GM12878 (cell line): ENCODE measurements around the gene PRKG1. TPM values are rescaled to one million over a fixed set of nuclear protein-coding genes. Genes with fewer than 3 reads are reported as not detected.

Experiments used
- ATAC-seq: fragments of 200-7000 bp; cut with Tn5 transposase; 3 replicates; pipeline ENCODE4 v1.9.1; 2020; ENCODE audit warnings: mild to moderate bottlenecking, moderate library complexity
- BruUV-seq: library from RNA; stranded (reverse); fragments of 400-500 nt; replicated peaks from 2 replicates; lab custom pipeline; 2021; lab: Mats Ljungman, UMichigan
- CTCF ChIA-PET: fragments of 300-600 bp; sonication (Branson Sonifier 250); formaldehyde crosslinking; extraction: SDS; loops from one replicate; lab custom pipeline; 2021; ENCODE audit warnings: inconsistent platforms; lab: Yijun Ruan, JAX
- POLR2A ChIA-PET: fragments of 350-600 bp; formaldehyde crosslinking; extraction: SDS; loops from one replicate; lab custom pipeline; 2021; ENCODE audit warnings: inconsistent platforms; lab: Charles Lee
- RAD21 ChIA-PET: fragments of 300-600 bp; sonication (Branson Sonifier 250); formaldehyde crosslinking; loops from one replicate; lab custom pipeline; 2023; ENCODE audit warnings: antibody characterized with exemption; ENCODE audit not compliant: unreplicated experiment; lab: Charles Lee
- SMC1A ChIA-PET: fragments of 300-600 bp; sonication (Branson Sonifier 250); formaldehyde crosslinking; loops from one replicate; lab custom pipeline; 2023; ENCODE audit not compliant: unreplicated experiment, uncharacterized antibody; lab: Charles Lee
- DNase-seq: peaks from one replicate; pipeline ENCODE4 v3.0.0-alpha.2; 2011; ENCODE audit warnings: low read depth, low spot score
- FAIRE-seq: peaks from 3 replicates; lab custom pipeline; 2011; peaks lifted over from hg19 to GRCh38; lab: Jason Lieb, UNC
- H2AFZ ChIP-seq: 2 replicates; pipeline ENCODE4 v1.6.0; 2011; ENCODE audit warnings: low read depth, low read length, control low read depth; ENCODE audit not compliant: control insufficient read depth
- H3K27ac ChIP-seq: 2 replicates; pipeline ENCODE4 v1.5.1; 2011; ENCODE audit warnings: control low read depth; ENCODE audit not compliant: control insufficient read depth, insufficient read depth
- H3K27me3 ChIP-seq, 2 experiments: replicated peaks in 1 of 2; 2 replicates each; pipeline versions ENCODE4 v1.6.0 to v1.6.1; 2011; ENCODE audit warnings: low read length in 1 of 2; ENCODE audit not compliant: control insufficient read depth in 2 of 2, insufficient read depth in 2 of 2
- H3K36me3 ChIP-seq, 2 experiments: 2 replicates each; pipeline ENCODE4 v1.5.1; 2011; ENCODE audit warnings: low read length in 1 of 2; ENCODE audit not compliant: control insufficient read depth in 2 of 2, insufficient read depth in 2 of 2
- H3K4me1 ChIP-seq: 2 replicates; pipeline ENCODE4 v1.6.1; 2011; ENCODE audit warnings: mild to moderate bottlenecking, low read length, moderate library complexity, mixed read lengths; ENCODE audit not compliant: control insufficient read depth, insufficient read depth
- H3K4me2 ChIP-seq: 2 replicates; pipeline ENCODE4 v1.6.0; 2011; ENCODE audit warnings: control low read depth; ENCODE audit not compliant: control insufficient read depth, insufficient read depth
- H3K4me3 ChIP-seq: fragments of 200-600 bp; sonication (generic); 2 replicates; pipeline ENCODE4 v1.5.1; 2016
- H3K79me2 ChIP-seq: 2 replicates; pipeline ENCODE4 v1.6.0; 2011; ENCODE audit warnings: low read length; ENCODE audit not compliant: control insufficient read depth, insufficient read depth
- H3K9ac ChIP-seq: 2 replicates; pipeline ENCODE4 v1.8.0; 2011; ENCODE audit warnings: low read length, control low read depth, mixed read lengths; ENCODE audit not compliant: control insufficient read depth, insufficient read depth
- H3K9me3 ChIP-seq: replicated peaks from 3 replicates; pipeline ENCODE4 v1.5.1; 2011; ENCODE audit warnings: mild to moderate bottlenecking, low read length; ENCODE audit not compliant: control insufficient read depth, insufficient read depth
- H4K20me1 ChIP-seq: 2 replicates; pipeline ENCODE4 v1.6.0; 2011; ENCODE audit not compliant: control insufficient read depth, insufficient read depth
- CHD4 ChIP-seq: fragments of 200-600 bp; sonication (generic); IDR thresholded peaks from 2 replicates; pipeline ENCODE4 v1.6.1; 2016; ENCODE audit warnings: mild to moderate bottlenecking
- EED ChIP-seq: sonication (generic); IDR thresholded peaks from 2 replicates; pipeline ENCODE4 v1.6.1; 2016; ENCODE audit warnings: antibody characterized with exemption, low read depth
- EGR1 ChIP-seq, 2 experiments: IDR thresholded peaks; 1 replicate in 1 of 2; 2 replicates in 1 of 2; pipeline ENCODE4 v1.6.1; 2011 to 2012; ENCODE audit warnings: low read depth in 2 of 2, low read length in 2 of 2, borderline replicate concordance in 1 of 2, mild to moderate bottlenecking in 1 of 2, moderate library complexity in 1 of 2
- FOS ChIP-seq: IDR thresholded peaks from 3 replicates; pipeline ENCODE4 v1.6.1; 2011; ENCODE audit warnings: borderline replicate concordance; ENCODE audit not compliant: insufficient read length; ENCODE audit errors: extremely low read depth
- FOXK2 ChIP-seq: fragments of 450-650 bp; IDR thresholded peaks from 2 replicates; pipeline ENCODE4 v1.6.1; 2017; ENCODE audit warnings: mild to moderate bottlenecking, moderate library complexity
- HDAC6 ChIP-seq: fragments of 200-600 bp; sonication (generic); IDR thresholded peaks from one replicate; pipeline ENCODE4 v1.8.0; 2017; ENCODE audit warnings: antibody characterized with exemption; ENCODE audit not compliant: unreplicated experiment
- HDGF ChIP-seq: fragments of 450-650 bp; IDR thresholded peaks from 2 replicates; pipeline ENCODE4 v1.6.1; 2016; ENCODE audit warnings: antibody characterized with exemption
- IKZF2 ChIP-seq, 2 experiments: fragments of 450-650 bp; IDR thresholded peaks; 2 replicates each; pipeline ENCODE4 v1.6.1; 2017; ENCODE audit warnings: mild to moderate bottlenecking in 2 of 2, moderate library complexity in 2 of 2
- IRF5 ChIP-seq: fragments of 450-650 bp; IDR thresholded peaks from 2 replicates; pipeline ENCODE4 v1.6.1; 2017; ENCODE audit warnings: borderline replicate concordance
- KAT2A ChIP-seq: conservative IDR thresholded peaks from 2 replicates; pipeline ENCODE4 v1.6.1; 2011; ENCODE audit warnings: low read depth, low read length; ENCODE audit not compliant: control insufficient read depth
- MTA2 ChIP-seq: fragments of 450-650 bp; IDR thresholded peaks from 2 replicates; pipeline ENCODE4 v1.6.1; 2016; ENCODE audit warnings: low read depth, mild to moderate bottlenecking, moderate library complexity
- NFYA ChIP-seq: IDR thresholded peaks from 2 replicates; pipeline ENCODE4 v1.6.1; 2011; ENCODE audit warnings: low read depth, mild to moderate bottlenecking, low read length, improper control_type of control experiment, borderline replicate concordance
- SP1 ChIP-seq: IDR thresholded peaks from one replicate; pipeline ENCODE4 v1.6.1; 2011; ENCODE audit warnings: low read depth, low read length
- STAT1 ChIP-seq: fragments of 450-650 bp; conservative IDR thresholded peaks from 2 replicates; pipeline ENCODE4 v1.6.1; 2014; ENCODE audit warnings: antibody characterized with exemption, mild to moderate bottlenecking
- SUPT20H ChIP-seq: IDR thresholded peaks from 2 replicates; pipeline ENCODE4 v1.6.1; 2011; ENCODE audit warnings: low read depth, mild to moderate bottlenecking, low read length, moderate library complexity, borderline replicate concordance; ENCODE audit not compliant: control insufficient read depth
- SUZ12 ChIP-seq: fragments of 200-600 bp; sonication (generic); IDR thresholded peaks from one replicate; pipeline ENCODE4 v1.6.1; 2018; ENCODE audit warnings: antibody characterized with exemption, mild to moderate bottlenecking; ENCODE audit not compliant: unreplicated experiment
- ZSCAN29 ChIP-seq: fragments of 450-650 bp; IDR thresholded peaks from 2 replicates; pipeline ENCODE4 v1.6.1; 2017; ENCODE audit warnings: mild to moderate bottlenecking, moderate library complexity
- ZZZ3 ChIP-seq: IDR thresholded peaks from 2 replicates; pipeline ENCODE4 v1.6.1; 2011; ENCODE audit warnings: low read depth; ENCODE audit not compliant: control insufficient read depth, insufficient read length
- WGBS: methylation state at CpG from one replicate; pipeline ENCODE4 v1.1.6; 2016; ENCODE audit warnings: low lambda C conversion rate; ENCODE audit not compliant: insufficient replicate concordance, insufficient coverage; ENCODE audit errors: missing lambda C conversion rate; 5-methylcytosine and 5-hydroxymethylcytosine counted together
- in situ Hi-C: fragments of 300-500 bp; cut with MboI; formaldehyde crosslinking; loops from 9 replicates; pipeline ENCODE4 v1.14.3; 2018; ENCODE audit warnings: mixed read lengths
- intact Hi-C: fragments of 100-400 bp; cut with micrococcal nuclease; formaldehyde crosslinking; loops from one replicate; pipeline ENCODE4 v1.14.2; 2022; ENCODE audit not compliant: unreplicated experiment
- polyA plus RNA-seq, 11 experiments: library from polyadenylated mRNA; depleted of rRNA in 4 of 11; unstranded in 6 of 11; stranded (reverse) in 5 of 11; fragments of >200 nt; fragmentation: Nextera tagmentation in 4 of 11; fragmentation: Illumina TruSeq in 1 of 11; extraction: Ambion mirVana in 4 of 11; extraction: Trizol in 1 of 11; gene quantifications; 1 replicate in 1 of 11; 2 replicates in 10 of 11; pipeline versions ENCODE4 v1.2.1 to v1.2.3, GENCODE V29; 2011 to 2016; ENCODE audit warnings: inconsistent platforms in 2 of 11, missing spikeins in 2 of 11, low read depth in 1 of 11
- total RNA-seq, 4 experiments: library from RNA; depleted of rRNA in 3 of 4; stranded (reverse); fragments of >200 nt in 3 of 4; fragmentation: Illumina TruSeq in 1 of 4; extraction: Trizol in 1 of 4; gene quantifications; 2 replicates each; pipeline versions ENCODE4 v1.2.1 to v1.2.3, GENCODE V29; 2013 to 2021

The PRKG1 gene
- total and polyA plus RNA-seq, 10 of the 15 experiments (the other 5 are each of a cell fraction or from before 2014, with no cell fraction given), result 0.04 to 0.05 TPM; not detected in 8

GRCh38 chr10:51384971-51385370 is 310.7 kb downstream of the PRKG1 start:
- ATAC-seq, result no peak
- in situ Hi-C loops, result loop anchor here (10.0 kb wide), 1 partner anchor 580 kb away; no protein-coding TSS in a partner anchor
- POLR2A ChIA-PET, result no interaction called here

GRCh38 chr10:51386248-51386885 is 312.1 kb downstream of the PRKG1 start:
- TF ChIP-seq IRF5, result no peak
- no peak for TF ChIP-seq NFYA
- no peak for TF ChIP-seq CHD4
- TF ChIP-seq IKZF2 (IDR thresholded peaks at IDR 0.05), result no peak
- TF ChIP-seq ZSCAN29, result no peak
- no peak for TF ChIP-seq MTA2
- no peak for TF ChIP-seq STAT1
- TF ChIP-seq HDAC6, result no peak
- no peak for TF ChIP-seq FOXK2
- no peak for TF ChIP-seq SUPT20H
- SMC1A ChIA-PET, result no interaction called here
- H3K4me2 ChIP-seq, result no peak overlapping the region
- no peaks in the 10 kb centered on the region for H3K36me3 ChIP-seq
- no peak for DNase-seq
- BruUV-seq, result no TSS peak
- intact Hi-C loops (no loop called here), in situ Hi-C loops (loop anchor here (10.0 kb wide), 1 partner anchor 578 kb away; no protein-coding TSS in a partner anchor)
- no peak overlapping the region for H3K4me3 ChIP-seq
- no peak for ATAC-seq
- no peak overlapping the region for H3K9ac ChIP-seq
- no peaks in the 10 kb centered on the region for H4K20me1 ChIP-seq
- no peaks in the 10 kb centered on the region for H3K4me1 ChIP-seq
- no peaks in the 10 kb centered on the region for H3K27me3 ChIP-seq
- no peak overlapping the region for H2AFZ ChIP-seq
- H3K27ac ChIP-seq, result no peak overlapping the region
- RAD21 ChIA-PET, result no interaction called here
- 9% methylated on average over 3 of the region's 3 CpGs for WGBS
- no peaks in the 10 kb centered on the region for H3K79me2 ChIP-seq
- CTCF ChIA-PET, result interaction anchor here (1.1 to 2.1 kb wide), 2 partner anchors 11 to 575 kb away, joined by 4 to 5 read pairs; no protein-coding TSS in a partner anchor
- POLR2A ChIA-PET, result no interaction called here
- FAIRE-seq, result no peak
- no peaks in the 10 kb centered on the region for H3K9me3 ChIP-seq

More at GRCh38 chr10:51384971-51385370, 310.7 kb downstream of the PRKG1 start:
- DNase-seq (no peak), FAIRE-seq (no peak)
- CTCF ChIA-PET, result interaction anchor here (1.1 to 1.6 kb wide), 2 partner anchors 574 to 831 kb away, joined by 4 to 8 read pairs; no protein-coding TSS in a partner anchor
- Histone ChIP-seq H3K4me3 (no peak overlapping the region), H3K79me2 (no peaks in the 10 kb centered on the region), H3K27ac (no peak overlapping the region), H3K4me1 (no peaks in the 10 kb centered on the region), H4K20me1 (no peaks in the 10 kb centered on the region), H3K9me3 (no peaks in the 10 kb centered on the region), H3K4me2 (no peak overlapping the region), H3K27me3 (no peaks in the 10 kb centered on the region), H3K36me3 (no peaks in the 10 kb centered on the region), H2AFZ (no peak overlapping the region), H3K9ac (no peak overlapping the region)
- 21% methylated on average over 3 of the region's 3 CpGs for WGBS
- RAD21 ChIA-PET, result no interaction called here
- intact Hi-C loops, result no loop called here
- no TSS peak for BruUV-seq
- TF ChIP-seq SP1 (no peak), EGR1 (IDR thresholded peaks at IDR 0.05; ENCODE audit: borderline replicate concordance in 1 of 2, low read depth in 2 of 2, low read length in 2 of 2) (no peak), ZZZ3 (no peak), EED (no peak), KAT2A (no peak), FOS (no peak), HDGF (no peak), STAT1 (no peak), SUZ12 (no peak)
- SMC1A ChIA-PET, result no interaction called here
